NCI-H1105 treated with DMSO at 0.1 percent for 48 hours (cell line): ENCODE data around the gene TMEM69.
"Not testable (repeated sequence)": the region's sequence is repeated elsewhere in the genome, so short reads cannot be mapped to it uniquely, and the experiment has no call there.

Experiments
- DNase-seq: peaks from one replicate; lab custom pipeline; 2025; lab: John Stamatoyannopoulos, UW

TMEM69 gene, protein sequence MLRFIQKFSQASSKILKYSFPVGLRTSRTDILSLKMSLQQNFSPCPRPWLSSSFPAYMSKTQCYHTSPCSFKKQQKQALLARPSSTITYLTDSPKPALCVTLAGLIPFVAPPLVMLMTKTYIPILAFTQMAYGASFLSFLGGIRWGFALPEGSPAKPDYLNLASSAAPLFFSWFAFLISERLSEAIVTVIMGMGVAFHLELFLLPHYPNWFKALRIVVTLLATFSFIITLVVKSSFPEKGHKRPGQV

DNA sequence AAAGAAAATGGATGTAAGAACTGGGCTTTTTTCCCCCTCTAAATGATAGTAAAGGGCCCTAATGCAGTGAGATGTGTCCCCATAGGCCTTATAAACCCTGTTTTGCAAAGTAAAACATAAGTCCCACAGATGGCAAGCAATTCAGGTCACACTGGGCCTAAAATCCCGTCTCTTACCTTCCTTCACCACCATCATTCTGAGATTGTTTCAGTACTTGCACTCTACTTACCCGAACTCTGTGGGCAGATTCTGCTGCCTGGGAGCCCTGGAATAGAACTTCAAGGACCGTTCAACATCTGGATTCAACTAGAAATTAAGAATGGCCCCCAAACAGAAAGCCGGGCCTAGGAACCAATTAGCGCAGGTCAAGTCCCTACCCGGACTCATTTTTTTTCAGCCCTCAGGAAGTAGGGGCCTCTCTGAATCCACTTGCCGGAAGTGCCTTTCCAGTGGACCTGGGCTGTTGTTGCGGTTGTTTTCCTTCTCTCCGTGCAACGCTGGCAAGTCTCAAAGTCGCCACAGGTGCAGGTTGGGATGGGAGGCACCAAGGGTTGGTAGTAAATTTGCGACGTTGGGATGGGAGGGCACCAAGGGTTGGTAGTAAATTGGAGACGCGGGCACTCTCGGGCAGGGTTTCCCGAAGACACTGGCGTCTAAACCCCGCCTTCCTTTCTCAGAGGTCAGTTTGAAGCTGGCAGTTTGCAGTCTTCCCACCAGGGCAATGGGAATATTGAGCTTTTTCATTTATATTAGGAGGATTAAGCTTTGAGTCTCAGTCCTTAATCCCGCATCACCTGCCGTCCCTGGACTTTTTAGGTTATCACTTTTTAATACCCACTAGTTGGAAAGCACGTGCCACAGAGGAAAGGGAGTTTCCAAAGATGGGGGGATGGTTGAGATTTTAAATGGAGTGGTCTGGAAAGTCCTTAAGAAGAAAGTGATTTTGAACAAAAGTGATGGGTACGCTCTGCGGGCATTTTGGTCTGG is at the start of gene TMEM69:
Gene TMEM69, plus strand, starts transcription at position 428 of the 987 bp plus-strand sequence. CDS start 2,888 bp downstream, outside the sequence.
- peak; percentile 89 for DNase-seq

DNA sequence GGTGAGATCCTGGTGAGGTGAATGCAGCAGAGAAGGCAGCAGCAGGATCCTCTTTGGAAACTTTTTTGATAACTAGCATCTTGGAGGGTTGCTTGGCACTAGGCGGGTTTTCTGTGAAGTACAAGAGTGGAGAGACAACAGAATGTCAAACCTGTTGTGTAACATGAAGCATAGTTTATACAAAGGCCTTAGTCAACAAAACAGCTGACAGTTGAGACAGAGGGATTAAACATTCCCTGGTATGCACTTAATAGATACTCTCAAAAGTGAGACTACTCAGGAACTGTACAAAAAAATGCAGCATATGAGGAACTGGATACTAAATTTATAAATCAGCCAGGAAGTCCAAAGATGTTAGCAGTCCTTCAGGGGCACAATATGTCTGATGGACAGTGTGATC is 47.7 kb upstream of the TMEM69 start:
- DNase-seq: no peak

DNA sequence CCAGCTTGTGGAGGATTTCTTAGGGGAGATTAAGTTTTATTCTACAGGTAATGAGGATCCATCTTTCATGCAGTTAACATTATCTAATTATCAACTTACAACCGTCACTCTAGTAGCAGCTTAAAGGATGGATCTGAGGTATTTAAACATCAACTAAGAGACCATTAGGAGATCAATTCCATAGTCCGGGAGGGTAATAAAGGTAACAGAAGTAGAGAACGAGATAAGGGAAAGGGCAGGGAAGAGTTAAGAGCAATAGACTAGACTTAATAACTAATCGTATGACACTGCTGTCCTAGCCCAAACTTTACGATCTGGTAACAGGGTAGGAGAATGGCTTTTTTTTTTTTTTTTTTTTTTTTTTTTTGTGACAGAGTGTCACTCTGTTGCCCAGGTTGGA is 44.7 kb upstream of the TMEM69 start:
- DNase-seq: no peak

DNA sequence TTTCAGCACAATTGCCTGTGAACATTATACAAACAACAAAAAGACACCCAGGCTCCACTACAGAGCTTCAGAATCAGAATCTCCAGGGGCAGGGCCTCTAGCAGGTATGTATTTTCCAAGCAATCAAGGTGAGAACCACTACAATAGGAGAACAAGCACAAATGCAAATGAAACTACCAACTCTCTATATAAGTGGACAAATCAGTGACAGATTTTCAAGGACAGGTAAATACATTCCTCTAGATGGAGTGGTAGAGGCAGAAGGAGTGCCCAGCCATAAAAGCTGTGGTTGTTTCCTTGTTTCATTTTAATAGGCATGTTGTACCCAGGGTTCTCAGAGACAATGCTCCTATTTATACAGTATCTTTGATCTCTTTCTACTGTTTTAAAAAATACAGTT is 44.0 kb upstream of the TMEM69 start:
- DNase-seq: no peak

DNA sequence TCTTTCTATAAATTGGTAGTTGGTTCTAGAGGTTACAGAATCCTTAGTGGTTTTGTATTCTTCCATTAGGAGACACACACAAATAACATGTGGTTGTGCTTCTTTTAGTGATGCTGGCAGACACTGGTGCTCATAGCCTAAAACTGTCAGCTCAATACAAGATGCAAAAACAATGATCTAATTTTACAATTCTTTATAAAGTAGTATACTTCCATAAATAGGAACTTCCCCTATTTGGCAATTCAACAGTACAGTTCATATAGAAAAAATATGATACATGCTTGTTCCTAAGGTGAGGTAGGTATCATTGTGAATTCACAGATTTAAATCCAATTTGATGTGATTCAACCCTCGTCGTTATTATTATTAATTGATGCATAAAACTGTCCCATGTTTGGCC is 43.3 kb upstream of the TMEM69 start:
- DNase-seq: no peak

DNA sequence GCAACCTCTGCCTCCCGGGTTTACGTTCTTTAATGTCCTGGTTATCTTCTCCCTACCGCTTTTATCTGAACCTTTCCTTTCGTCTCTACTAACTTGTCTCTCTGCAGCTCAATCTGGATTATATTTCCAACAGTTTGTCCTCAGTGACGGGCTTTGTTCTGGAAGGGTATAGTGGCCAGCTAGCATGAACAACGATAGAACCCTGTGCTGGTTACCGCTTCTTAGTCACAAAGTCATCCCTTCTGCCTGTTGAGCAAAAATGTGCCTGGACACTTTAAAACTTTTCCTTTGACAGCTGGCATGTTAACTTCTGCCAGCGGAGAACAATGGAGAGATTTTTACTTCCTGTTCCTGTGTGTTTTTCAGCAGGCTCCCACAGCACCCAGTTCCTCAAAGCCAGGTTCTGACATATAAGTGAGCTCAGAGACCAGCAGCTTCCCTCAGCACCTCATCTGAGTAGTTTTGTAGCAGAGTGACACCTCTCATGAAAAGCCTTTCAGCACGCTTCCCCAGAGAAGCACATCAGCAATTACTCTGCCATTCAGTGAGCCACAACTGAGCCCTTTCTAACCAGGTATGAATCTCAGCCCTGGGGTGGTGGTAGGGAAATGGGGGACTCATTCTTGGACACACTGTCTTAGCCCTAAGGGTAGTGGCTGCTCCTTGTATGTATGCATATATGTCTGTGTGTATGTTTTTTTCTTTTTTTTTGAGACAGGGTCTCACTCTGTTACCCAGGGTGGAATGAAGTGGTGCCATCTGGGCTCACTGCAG is 40.5 kb upstream of the TMEM69 start:
- no peak for DNase-seq

DNA sequence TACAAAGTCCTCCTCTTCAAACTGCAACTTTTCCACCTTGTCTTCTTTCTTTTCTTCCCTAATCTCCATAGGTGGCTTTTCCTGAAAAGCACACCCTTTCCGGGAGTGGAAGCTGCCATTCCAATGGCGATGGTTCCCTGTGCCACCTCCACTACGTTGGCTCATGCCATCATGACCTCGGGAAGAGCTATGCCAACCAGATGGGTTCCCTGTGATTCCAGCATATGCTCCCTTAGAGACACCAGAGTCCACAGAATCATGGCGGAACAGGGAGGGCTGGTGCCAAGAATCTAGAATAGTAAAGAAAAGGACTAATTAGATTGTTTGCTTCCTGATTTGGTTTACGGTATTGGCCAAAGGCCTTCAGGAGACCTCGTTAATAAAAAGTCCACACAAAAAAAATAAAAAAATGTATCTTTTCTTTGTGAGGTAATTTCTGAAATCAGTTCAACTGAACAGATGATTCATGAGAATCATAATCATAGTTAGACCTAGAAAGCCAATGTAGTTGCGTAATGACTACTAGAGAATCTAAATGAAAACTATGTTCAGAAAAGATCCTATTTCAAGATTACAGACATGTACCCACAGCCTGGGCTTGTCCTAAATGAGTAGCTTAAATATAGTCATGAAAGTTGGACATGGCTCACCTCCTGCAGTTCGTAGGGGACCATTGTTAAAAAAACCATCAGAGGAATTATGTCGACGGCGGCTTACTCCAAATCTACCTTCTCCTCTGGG is 33.3 kb upstream of the TMEM69 start:
- DNase-seq: no peak

DNA sequence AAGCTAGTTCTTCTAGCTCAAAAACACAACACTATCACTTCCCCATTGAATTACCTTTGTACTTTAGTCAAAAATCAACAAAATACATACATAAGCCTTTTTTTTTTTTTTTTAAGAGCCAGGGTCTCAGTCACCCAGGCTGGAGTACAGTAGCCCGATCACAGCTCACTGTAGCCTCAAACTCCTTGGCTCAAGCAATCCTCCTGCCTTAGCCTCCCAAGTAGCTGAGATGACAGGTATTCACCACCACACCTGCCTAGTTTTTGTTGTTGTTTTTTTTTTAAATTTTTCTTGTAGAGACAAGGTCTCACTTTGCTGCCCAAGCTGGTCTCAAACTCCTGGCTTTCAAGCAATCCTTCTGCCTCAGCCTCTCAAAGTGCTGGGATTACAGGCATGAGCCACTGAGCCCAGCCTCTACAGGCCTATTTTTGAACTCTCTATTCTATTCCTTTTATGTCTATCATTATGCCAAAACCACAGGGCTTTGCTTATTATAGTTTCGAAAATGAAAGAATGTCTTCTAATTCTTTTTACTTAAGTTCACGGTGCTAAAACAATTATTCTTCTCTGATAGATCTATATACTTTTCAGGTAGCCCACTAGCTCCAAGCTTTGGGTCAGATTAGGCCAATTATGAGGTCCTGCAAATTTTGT is 31.3 kb upstream of the TMEM69 start:
- no peak for DNase-seq

DNA sequence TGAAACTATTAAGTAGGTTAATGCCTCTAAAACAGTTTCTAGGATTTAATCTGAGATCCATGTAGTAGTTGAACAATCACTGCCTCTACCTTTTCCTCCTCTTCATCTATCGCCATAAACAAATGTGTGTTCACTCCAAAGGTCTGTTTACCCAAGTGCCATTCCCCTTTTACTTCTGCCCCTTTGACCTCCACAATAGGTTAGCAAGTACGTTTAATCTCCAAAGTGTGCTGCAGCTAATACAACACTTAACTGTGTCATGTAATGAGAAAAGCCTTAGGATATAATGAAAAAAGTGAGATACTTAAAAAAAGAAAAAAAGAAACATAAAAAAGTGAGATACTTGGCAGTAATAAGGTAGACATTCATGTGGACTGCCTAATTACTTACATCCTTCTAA is 29.8 kb upstream of the TMEM69 start:
- no peak for DNase-seq

DNA sequence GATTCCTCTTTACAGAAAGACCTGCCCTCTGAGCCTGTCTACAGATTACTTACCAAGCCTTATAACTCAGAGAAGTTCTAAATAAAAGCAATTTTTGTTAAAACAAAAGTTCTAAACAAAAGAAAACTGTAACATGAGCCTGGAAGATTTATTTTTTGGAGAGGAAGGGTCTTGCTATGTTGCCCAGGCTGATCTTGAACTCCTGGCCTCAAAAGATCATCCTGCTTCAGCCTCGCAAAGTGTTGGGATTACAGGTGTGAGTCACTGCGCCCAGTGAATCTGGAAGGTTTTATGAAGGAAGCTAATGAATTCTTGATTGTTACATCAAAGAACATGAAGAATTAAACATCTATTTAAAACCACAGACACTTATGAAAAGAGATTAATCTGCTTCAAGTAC is 28.8 kb upstream of the TMEM69 start:
- DNase-seq: no peak

DNA sequence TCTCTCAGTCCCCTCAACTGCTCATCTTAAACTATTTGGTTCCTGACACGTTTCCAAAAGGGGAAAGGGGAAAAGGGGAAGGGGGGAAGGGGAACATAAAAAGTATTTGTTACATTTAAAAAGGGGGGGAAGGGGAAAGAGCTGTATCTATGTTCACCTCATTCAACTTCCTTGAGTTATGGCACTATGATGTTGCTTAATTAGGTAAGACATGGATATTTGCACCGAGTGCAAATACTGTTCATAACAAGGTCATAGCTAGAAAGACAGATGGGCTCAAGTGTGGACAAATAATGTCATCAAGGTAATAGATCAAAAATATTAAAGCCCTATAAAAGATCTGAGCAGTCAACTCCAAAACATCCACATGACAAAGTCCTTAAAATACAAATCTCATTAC is 27.6 kb upstream of the TMEM69 start:
- no peak for DNase-seq

DNA sequence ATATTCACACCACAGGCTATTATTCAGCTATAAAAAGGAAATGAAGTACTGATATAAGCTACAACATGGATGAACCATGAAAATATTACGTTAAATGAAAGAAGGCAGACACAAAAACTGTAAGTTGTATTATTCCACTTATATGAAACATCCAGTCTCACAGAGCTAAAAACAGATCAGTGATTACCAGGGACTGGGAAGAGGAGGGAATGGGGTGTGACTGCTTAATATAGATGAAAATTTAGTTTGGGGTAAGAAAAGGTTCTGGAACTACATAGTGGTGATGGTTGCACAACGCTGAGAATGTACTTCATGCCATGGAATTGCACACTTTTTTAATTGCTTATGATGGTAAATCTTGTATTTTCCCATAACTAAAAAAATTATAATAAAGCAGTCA is 21.1 kb upstream of the TMEM69 start:
- DNase-seq: no peak

DNA sequence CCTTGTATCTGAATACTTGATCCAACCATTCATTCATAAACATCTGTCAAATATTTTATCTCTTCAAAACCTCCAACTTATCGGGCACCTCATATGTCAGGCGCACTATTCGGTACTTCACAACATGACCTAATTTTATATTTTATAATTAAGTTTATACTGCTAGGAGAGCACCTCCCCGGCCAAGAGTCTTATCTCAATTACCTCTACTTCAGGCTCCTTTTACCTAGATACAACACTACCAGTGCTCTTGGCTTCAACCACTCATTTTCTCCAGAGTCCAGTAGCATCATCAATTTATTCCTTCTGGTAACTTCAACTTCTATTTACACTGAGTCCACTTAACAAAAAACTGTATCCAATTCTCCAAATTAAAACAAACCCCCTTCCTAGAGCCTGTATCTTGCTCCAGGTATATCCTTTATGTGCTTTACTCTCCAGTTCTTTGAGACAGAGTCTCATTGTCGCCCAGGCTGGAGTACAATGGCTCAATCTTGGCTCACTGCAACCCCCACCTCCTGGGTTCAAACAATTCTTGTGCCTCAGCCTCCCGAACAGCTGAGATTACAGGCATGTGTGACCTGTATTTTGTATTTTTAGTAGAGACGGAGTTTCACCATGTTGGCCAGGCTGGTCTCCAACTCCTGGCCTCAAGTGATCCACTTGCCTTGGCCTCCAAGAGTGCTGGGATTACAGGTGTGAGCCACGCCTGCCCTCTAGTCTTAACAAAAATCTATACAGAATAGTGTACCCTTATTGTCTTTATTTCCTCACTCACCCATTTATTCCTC is 20.5 kb upstream of the TMEM69 start:
- no peak for DNase-seq

DNA sequence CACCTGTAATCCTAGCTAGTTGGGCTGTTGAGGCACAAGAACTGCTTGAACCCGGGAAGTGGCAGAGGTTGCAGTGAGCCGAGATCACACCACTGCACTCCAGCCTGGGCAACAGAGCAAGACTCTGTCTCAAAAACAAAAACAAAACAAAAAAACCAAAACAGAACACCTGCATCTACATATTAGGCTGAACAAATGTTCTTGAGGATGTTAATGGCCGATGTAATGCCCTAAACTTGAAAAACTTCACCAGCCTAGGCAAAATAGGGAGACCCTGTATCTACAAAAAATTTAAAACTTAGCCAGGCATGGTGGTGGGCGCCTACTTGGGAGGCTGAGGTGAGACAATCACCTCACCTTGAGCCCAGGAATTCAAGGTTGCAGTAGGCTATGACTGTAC is 19.5 kb upstream of the TMEM69 start:
- no peak for DNase-seq

DNA sequence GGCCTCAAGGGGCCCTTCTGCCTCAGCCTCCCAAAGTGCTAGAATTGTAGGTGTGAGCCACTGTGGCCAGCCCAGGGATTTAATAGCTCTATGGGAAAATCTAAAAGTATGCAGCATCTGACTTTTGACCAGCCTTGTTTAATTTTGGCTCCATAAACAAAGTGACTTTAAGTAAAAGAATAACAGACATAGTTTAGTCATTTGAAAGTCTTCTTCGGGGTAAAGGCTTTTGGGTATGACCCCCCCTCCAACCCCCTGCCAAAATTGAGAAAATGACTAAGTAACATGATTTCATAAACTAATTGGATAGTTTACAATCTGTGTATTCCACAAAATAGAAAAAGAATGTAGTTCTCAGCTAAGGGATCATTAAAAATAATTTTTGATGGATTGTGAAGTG is 18.6 kb upstream of the TMEM69 start:
- no peak for DNase-seq

DNA sequence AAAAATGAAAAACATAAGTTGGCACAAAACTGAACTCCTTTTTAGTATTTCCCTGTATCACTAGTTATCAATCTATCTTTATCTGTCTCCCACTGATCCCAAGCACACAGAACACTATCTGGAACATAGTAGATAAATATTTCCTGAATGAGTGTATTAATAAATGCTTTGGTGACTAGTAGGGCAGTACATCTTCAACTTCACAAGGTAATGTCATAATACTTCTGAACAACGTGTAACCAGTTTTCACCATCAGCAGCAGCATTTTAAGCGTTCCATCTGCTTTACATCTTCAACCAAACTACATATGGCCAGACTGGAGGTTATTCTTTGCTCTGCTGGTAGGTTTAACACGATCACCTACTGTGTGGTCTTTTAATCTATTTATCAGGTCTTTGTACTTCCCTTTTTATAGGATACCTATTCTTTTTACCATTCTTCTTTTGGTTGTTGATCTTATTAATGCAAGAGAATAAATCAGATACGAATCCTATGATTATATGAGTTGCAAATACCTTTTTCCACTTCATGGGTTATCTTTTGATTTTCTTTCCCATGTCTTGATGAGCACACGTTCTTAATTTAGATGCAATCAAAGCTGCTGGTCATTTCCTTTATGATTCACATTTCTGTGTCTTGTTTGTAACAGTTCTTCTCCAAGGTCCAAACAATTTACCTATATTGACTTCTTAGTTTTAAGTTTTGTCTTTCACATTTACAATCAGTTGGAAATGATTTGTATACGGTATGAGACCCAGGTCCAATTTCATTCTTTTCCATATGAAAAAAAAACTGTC is 17.9 kb upstream of the TMEM69 start:
- no peak for DNase-seq

DNA sequence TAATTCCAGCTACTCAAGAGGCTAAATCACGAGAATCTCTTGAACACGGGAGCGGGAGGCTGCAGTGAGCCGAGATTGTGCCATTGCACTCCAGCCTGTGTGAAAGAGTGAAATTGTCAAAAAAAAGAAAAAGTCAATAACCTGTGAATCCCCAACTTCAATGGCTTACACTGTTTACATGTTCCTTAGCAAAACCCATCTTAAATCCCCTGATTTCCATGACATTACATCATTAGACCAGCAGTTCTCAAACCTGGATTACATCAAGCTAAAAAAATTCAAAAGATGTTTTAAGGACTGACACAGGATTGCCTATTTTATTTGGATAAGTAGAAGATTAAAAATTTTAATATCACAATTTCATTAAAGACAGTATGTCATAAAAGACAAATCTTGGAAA is 14.0 kb upstream of the TMEM69 start:
- no peak for DNase-seq

DNA sequence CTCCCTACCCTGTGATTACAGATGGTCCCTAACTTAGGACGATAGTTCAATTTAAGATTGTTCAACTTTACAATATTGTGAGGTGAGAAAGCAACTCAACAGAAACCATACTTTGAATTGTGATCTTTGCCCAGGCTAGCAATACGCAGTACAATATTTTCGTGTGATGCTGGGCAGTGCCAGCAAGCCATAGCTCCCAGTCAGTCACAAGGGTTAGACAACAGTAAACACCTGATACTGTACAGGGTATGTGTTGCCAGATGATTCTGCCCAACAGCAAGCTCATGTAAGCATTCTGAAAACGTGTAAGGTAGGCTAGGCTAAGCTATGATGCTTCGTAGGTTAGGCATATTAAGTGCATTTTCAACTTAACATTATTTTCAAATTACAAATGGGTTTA is 13.5 kb upstream of the TMEM69 start:
- no peak for DNase-seq

DNA sequence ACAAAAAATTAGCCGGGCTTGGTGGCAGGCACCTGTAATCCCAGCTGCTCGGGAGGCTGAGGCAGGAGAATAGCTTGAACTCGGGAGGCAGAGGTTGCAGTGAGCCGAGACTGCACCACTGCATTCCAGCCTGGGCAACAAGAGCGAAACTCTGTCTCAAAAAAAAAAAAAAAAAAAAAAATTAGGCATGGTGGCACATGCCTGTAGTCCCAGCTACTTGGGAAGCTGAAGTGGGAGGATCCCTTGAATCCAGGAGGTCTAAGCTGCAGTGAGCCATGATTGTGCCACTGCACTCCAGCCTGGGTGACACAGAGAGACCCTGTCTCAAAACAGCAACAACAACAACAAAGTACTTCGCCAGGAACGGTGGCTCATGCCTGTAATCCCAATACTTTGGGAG is 11.4 kb upstream of the TMEM69 start:
- not testable (repeated sequence) for DNase-seq
